Upper lobe of left lung (tissue), 6 donors: Measurements from ENCODE around the gene PSMG3. TPM values are rescaled to one million over a fixed set of nuclear protein-coding genes. Genes with fewer than 3 reads are reported as not detected.

ENCODE experiments used
- ATAC-seq, 2 donors: fragments of 200-7000 bp; cut with Tn5 transposase; one replicate each; pipeline ENCODE4 v1.9.1; 2022; ENCODE audit warnings: mild to moderate bottlenecking in 2 of 2, moderate library complexity in 2 of 2; ENCODE audit not compliant: low FRiP score in 2 of 2
- DNase-seq, 2 donors: peaks; one replicate each; pipeline ENCODE4 v3.0.0-alpha.2; 2019 to 2020
- H3K27ac ChIP-seq, 4 donors: fragments of 200-600 bp; sonication (generic); one replicate each; pipeline ENCODE4 v1.5.1; 2016 to 2019
- H3K27me3 ChIP-seq, 4 donors: fragments of 200-600 bp; sonication (generic); one replicate each; pipeline ENCODE4 v1.5.1; 2017 to 2019
- H3K36me3 ChIP-seq, 4 donors: fragments of 200-600 bp; sonication (generic); one replicate each; pipeline ENCODE4 v1.5.1; 2016 to 2019
- H3K4me1 ChIP-seq, 4 donors: fragments of 200-600 bp; sonication (generic); one replicate each; pipeline ENCODE4 v1.5.1; 2018 to 2019
- H3K4me3 ChIP-seq, 4 donors: fragments of 200-600 bp; sonication (generic); one replicate each; pipeline ENCODE4 v1.5.1; 2017 to 2019; ENCODE audit warnings: mild to moderate bottlenecking in 2 of 4, moderate library complexity in 1 of 4
- H3K9me3 ChIP-seq, 4 donors: fragments of 200-600 bp; sonication (generic); one replicate each; pipeline ENCODE4 v1.5.1; 2018 to 2019
- EP300 ChIP-seq, 4 donors: sonication (generic); formaldehyde crosslinking; IDR thresholded peaks; one replicate each; pipeline ENCODE4 v1.5.1; 2017; ENCODE audit warnings: antibody characterized with exemption in 4 of 4, control low read depth in 2 of 4
- POLR2A ChIP-seq, 4 donors: fragments of 450-650 bp; IDR thresholded peaks; one replicate each; pipeline ENCODE4 v1.5.1; 2016 to 2017; ENCODE audit warnings: antibody characterized with exemption in 4 of 4, mild to moderate bottlenecking in 2 of 4
- POLR2AphosphoS5 ChIP-seq, 2 donors: sonication (generic); formaldehyde crosslinking; IDR thresholded peaks; one replicate each; pipeline ENCODE4 v1.5.1; 2017; ENCODE audit warnings: antibody characterized with exemption in 2 of 2
- WGBS, 2 donors: methylation state at CpG; one replicate each; pipeline ENCODE4 v1.1.5; 2017 to 2018; 5-methylcytosine and 5-hydroxymethylcytosine counted together
- total RNA-seq, 6 donors: library from RNA; depleted of rRNA in 4 of 6; stranded (reverse); fragments of >200 nt in 4 of 6; gene quantifications; one replicate each; pipeline versions ENCODE4 v1.1.0 to v1.2.1, GENCODE V29; 2016 to 2021
- TF ChIP-seq, protein P1 (sequence below), 6 experiments: fragments of 450-650 bp in 4 of 6; fragments of 200-600 bp in 2 of 6; sonication (generic) in 2 of 6; IDR thresholded peaks; one replicate each; pipeline ENCODE4 v1.5.1; 2016 to 2019; ENCODE audit warnings: antibody characterized with exemption in 6 of 6
- donor health status: DM: no; HTN: no; CAD: no; lungs with moderate emphysema.
- donor health status: DM: no; HTN: yes; CAD: no; lungs with severe emphysema.

The PSMG3 gene
- total RNA-seq, 6 donors from 2014 or later, result 19.0 to 53.1 (median 21.6) TPM

DNA sequence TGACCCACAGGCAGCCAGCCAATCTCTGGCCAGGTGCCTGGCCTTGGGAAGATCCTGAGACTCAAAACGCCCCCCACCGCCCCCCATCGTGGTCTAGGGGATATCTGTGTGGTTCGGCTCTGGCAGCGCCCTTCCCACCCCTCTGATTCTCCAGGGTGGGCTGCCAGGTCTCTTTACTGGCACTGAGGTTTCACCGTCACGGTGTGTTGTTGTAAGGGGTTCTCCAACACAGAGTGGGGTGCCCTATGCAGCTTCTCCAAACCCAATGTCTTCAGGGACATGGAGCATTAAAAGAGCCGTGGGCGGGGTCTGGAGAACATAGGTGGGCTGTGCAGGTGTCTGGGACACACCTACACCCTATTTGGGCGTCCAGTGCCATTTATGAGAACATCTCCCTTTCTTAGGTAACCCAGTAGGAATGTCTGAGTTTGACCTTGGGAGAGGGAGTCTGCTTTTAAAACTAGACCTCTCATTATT, 37.8 kb downstream of the PSMG3 start:
- no peak for ATAC-seq
- TF ChIP-seq POLR2AphosphoS5 (IDR thresholded peaks at IDR 0.05), result no peak
- TF ChIP-seq EP300 (IDR thresholded peaks at IDR 0.05), result no peak
- TF ChIP-seq, protein P1, sequence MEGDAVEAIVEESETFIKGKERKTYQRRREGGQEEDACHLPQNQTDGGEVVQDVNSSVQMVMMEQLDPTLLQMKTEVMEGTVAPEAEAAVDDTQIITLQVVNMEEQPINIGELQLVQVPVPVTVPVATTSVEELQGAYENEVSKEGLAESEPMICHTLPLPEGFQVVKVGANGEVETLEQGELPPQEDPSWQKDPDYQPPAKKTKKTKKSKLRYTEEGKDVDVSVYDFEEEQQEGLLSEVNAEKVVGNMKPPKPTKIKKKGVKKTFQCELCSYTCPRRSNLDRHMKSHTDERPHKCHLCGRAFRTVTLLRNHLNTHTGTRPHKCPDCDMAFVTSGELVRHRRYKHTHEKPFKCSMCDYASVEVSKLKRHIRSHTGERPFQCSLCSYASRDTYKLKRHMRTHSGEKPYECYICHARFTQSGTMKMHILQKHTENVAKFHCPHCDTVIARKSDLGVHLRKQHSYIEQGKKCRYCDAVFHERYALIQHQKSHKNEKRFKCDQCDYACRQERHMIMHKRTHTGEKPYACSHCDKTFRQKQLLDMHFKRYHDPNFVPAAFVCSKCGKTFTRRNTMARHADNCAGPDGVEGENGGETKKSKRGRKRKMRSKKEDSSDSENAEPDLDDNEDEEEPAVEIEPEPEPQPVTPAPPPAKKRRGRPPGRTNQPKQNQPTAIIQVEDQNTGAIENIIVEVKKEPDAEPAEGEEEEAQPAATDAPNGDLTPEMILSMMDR (IDR thresholded peaks at IDR 0.05), result no peak
- no peak for TF ChIP-seq POLR2A (IDR thresholded peaks at IDR 0.05)
- DNase-seq, result no peak
- H3K27ac ChIP-seq, result peak overlapping the region; percentile 92 to 99 (median 97)
- peaks cover 41 to 64% (median 49%) of the 10 kb centered on the region in 4 donors for H3K4me1 ChIP-seq
- no peaks in the 10 kb centered on the region for H3K27me3 ChIP-seq
- H3K9me3 ChIP-seq, result no peaks in the 10 kb centered on the region
- peaks cover 0 to 16% (median 7%) of the 10 kb centered on the region in 4 donors for H3K36me3 ChIP-seq
- H3K4me3 ChIP-seq, result peak overlapping the region; percentile 76 to 94 (median 90)
- WGBS, 2 donors, result 17 to 23% methylated on average over 9 of the region's 10 CpGs

DNA sequence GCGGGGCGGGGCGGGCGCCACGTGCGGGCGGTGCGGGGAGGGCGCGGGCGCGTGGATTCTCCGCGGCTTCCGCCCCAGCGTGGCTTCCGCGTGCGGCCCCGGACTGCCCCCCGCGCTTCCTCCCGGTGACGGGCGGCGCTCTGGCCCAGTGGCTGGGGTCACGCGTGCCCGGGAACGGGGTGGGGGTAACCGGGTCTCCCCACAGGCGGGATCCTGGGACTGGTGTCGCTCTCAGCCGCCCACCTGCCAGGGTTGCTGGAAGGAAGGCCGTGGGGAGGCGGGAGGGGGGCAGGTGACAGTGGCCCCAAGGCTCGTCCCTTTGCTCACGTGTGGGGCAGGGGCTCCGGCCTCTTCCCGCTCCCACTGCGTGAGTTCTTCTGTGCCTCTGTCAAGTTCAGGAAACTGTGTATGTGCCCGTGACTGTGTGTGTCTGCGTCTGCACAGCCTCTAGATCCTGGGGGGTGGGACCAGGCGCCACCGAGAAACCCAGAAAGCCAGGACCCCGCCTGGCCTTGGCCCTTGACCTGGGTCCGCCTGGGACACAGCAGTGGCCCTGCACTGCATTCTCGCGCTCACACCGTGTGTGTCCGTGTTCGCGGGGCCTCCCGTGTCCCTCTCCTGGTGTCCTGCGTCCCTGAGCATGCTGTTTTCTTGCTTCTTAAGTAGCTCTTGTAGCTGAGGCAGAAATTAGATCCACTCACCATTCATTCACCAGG, 38.4 kb downstream of the PSMG3 start:
- H3K4me3 ChIP-seq, result peak overlapping the region; percentile 76 to 94 (median 90)
- ATAC-seq (peak; percentile 1 to 16), DNase-seq (peak; percentile 59 to 92)
- TF ChIP-seq EP300 (IDR thresholded peaks at IDR 0.05) (peak in 1 of 4 donors; percentile 57), POLR2A (IDR thresholded peaks at IDR 0.05) (peak in 3 of 4 donors; percentile 53 to 63 (median 56)), POLR2AphosphoS5 (IDR thresholded peaks at IDR 0.05) (peak; percentile 49 to 62)
- TF ChIP-seq, protein P1 (IDR thresholded peaks at IDR 0.05), result no peak
- H3K9me3 ChIP-seq, result no peaks in the 10 kb centered on the region
- H3K27ac ChIP-seq, result peak overlapping the region; percentile 92 to 99 (median 97)
- WGBS, 2 donors, result 2 to 21% methylated on average over 6 to 27 of the region's 55 CpGs
- H3K4me1 ChIP-seq, result peaks cover 36 to 58% (median 43%) of the 10 kb centered on the region in 4 donors
- H3K36me3 ChIP-seq, result peaks cover 0 to 16% (median 7%) of the 10 kb centered on the region in 4 donors
- H3K27me3 ChIP-seq, result no peaks in the 10 kb centered on the region

DNA sequence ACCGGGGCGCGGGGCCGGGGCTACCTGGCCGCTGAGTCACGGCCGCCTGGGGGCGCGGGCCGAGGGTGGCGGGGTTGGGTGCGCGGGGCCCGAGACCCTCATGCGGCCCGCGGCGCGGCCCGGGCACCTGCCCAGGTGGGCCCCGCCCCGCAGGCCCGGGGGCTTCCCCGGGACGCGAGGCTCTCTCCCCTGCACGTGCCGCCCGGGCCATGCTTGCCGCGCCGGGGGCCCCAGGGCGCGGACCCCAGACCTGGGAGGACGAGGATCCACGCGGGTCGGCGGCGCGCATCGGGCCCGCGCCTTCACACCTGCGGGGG, 38.9 kb downstream of the PSMG3 start:
- peaks cover 30 to 53% (median 38%) of the 10 kb centered on the region in 4 donors for H3K4me1 ChIP-seq

DNA sequence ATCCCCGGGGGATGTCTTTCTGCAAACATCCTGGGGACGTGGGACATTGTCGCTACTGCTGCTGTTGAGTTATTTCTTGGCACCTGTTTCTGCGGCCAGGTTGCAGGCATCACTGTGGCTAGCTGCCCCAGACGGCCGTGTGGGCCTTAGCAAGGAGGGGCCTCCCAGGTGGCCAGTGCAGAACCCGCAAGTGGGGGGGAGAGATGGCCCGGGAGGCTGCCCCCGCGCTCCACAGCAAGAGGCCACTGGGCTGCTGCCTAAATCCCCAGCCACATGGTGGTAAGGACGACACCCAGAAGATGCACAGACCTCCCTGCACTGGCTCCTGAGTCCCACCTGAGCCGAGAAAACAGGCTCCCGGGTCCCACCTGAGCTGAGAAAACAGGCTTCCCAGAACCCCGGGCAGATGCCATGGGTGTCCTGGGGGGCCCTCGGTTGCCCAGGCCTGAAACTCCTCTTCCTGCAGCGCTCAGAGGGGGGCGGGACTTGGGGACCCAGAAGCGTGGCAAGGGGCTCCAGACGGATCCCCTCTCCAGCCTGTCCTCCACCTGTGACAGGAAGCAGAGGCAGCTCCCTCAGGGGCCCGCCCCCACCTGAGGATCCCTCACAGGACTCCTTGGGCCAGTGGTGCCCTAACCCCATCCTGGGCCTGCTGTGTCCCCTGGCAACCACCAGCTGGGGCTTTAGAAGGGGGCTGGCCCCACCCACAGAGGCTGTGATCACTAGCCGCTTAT, 40.3 kb downstream of the PSMG3 start:
- Histone ChIP-seq H3K9me3 (no peaks in the 10 kb centered on the region), H3K4me3 (no peak overlapping the region), H3K4me1 (peaks cover 19 to 39% (median 30%) of the 10 kb centered on the region in 4 donors), H3K27ac (peak overlapping the region in 1 of 4 donors; percentile 99), H3K27me3 (no peaks in the 10 kb centered on the region), H3K36me3 (peaks cover 0 to under 1% (median 0%) of the 10 kb centered on the region in 4 donors)
- no peak for ATAC-seq
- TF ChIP-seq, protein P1 (IDR thresholded peaks at IDR 0.05), result no peak
- TF ChIP-seq EP300 (IDR thresholded peaks at IDR 0.05) (no peak), POLR2A (IDR thresholded peaks at IDR 0.05) (no peak), POLR2AphosphoS5 (IDR thresholded peaks at IDR 0.05) (no peak)
- 67 to 84% methylated on average over 3 to 17 of the region's 21 CpGs for WGBS, 2 donors
- peak in 1 of 2 donors; percentile 73 for DNase-seq

More for the DNA sequence above, 38.9 kb downstream of the PSMG3 start:
- DNase-seq (no peak), ATAC-seq (no peak)
- Histone ChIP-seq H3K9me3 (no peaks in the 10 kb centered on the region), H3K27me3 (no peaks in the 10 kb centered on the region), H3K4me3 (peak overlapping the region; percentile 76 to 94 (median 90)), H3K27ac (peak overlapping the region; percentile 92 to 99 (median 97)), H3K36me3 (peaks cover 0 to 12% (median 5%) of the 10 kb centered on the region in 4 donors)
- no CpG with 5 or more reads among the region's 45 CpGs for WGBS, 2 donors
- TF ChIP-seq EP300 (IDR thresholded peaks at IDR 0.05), result no peak
- no peak for TF ChIP-seq POLR2A (IDR thresholded peaks at IDR 0.05)
- TF ChIP-seq, protein P1 (IDR thresholded peaks at IDR 0.05), result no peak
- TF ChIP-seq POLR2AphosphoS5 (IDR thresholded peaks at IDR 0.05), result no peak
